HG03280 (cell line): ENCODE data around the gene CACNA1C.

Experiments
- ATAC-seq: cut with Tn5 transposase; IDR thresholded peaks from one replicate; pipeline ENCODE4 v1.9.1; 2021; ENCODE audit warnings: mild to moderate bottlenecking, moderate library complexity; ENCODE audit not compliant: unreplicated experiment

Gene CACNA1C

GRCh38 chr12:2596441-2596840 lies 543.7 kb downstream of the CACNA1C start:
- ATAC-seq = no peak

GRCh38 chr12:2605301-2605700 lies 552.5 kb downstream of the CACNA1C start:
- no peak for ATAC-seq

GRCh38 chr12:2606186-2606910 lies 553.6 kb downstream of the CACNA1C start:
- ATAC-seq = no peak

- ATAC-seq = no peak
These were observed 555.3 kb downstream of the CACNA1C start for GRCh38 chr12:2607881-2608607.

GRCh38 chr12:2608608-2608945 lies 555.8 kb downstream of the CACNA1C start:
- ATAC-seq = no peak

- ATAC-seq = no peak
These were observed 556.2 kb downstream of the CACNA1C start for GRCh38 chr12:2609020-2609419.

GRCh38 chr12:2610358-2610757 lies 557.6 kb downstream of the CACNA1C start:
- no peak for ATAC-seq

GRCh38 chr12:2613326-2614073 lies 560.7 kb downstream of the CACNA1C start:
- no peak for ATAC-seq

- ATAC-seq = no peak
These were observed 561.6 kb downstream of the CACNA1C start for GRCh38 chr12:2614341-2614740.

- no peak for ATAC-seq
These were observed 563.0 kb downstream of the CACNA1C start for GRCh38 chr12:2615665-2616402.

GRCh38 chr12:2616763-2617162 lies 564.0 kb downstream of the CACNA1C start:
- ATAC-seq = no peak

GRCh38 chr12:2617365-2617764 lies 564.6 kb downstream of the CACNA1C start:
- ATAC-seq = no peak

GRCh38 chr12:2618291-2618995 lies 565.7 kb downstream of the CACNA1C start:
- ATAC-seq = no peak

- ATAC-seq = no peak
These were observed 566.3 kb downstream of the CACNA1C start for GRCh38 chr12:2619136-2619535.

- no peak for ATAC-seq
These were observed 569.7 kb downstream of the CACNA1C start for GRCh38 chr12:2622460-2622859.

- ATAC-seq = no peak
These were observed 570.7 kb downstream of the CACNA1C start for GRCh38 chr12:2623472-2623871.

GRCh38 chr12:2624543-2625288 lies 571.9 kb downstream of the CACNA1C start:
- no peak for ATAC-seq

- ATAC-seq = no peak
These were observed 572.5 kb downstream of the CACNA1C start for GRCh38 chr12:2625289-2625612.

GRCh38 chr12:2627076-2627834 lies 574.5 kb downstream of the CACNA1C start:
- ATAC-seq = no peak
